ENCODE data around the gene PTPN7. TPM values are rescaled to one million over a fixed set of nuclear protein-coding genes. Genes with fewer than 3 reads are reported as not detected.

PTPN7 gene
- total RNA-seq, 4 donors from 2014 or later, result 4.7 to 48.7 (median 7.6) TPM

GRCh38 chr1:202203238-202204039 is 43.0 kb upstream of the PTPN7 start:
- Histone ChIP-seq H3K4me3 (no peak overlapping the region), H3K27ac (peak overlapping the region in 1 of 4 donors; percentile 13), H3K27me3 (no peaks in the 10 kb centered on the region), H3K4me1 (peaks cover 0 to 18% (median 0%) of the 10 kb centered on the region in 4 donors), H3K9me3 (no peaks in the 10 kb centered on the region), H3K36me3 (no peaks in the 10 kb centered on the region)
- DNase-seq, result peak in 1 of 3 donors; percentile 20
- TF ChIP-seq POLR2A (IDR thresholded peaks at IDR 0.05) (no peak), CTCF (IDR thresholded peaks at IDR 0.05) (no peak)

- no peak for DNase-seq
- no peaks in the 10 kb centered on the region for H3K9me3 ChIP-seq
- H3K27ac ChIP-seq, result no peak overlapping the region
- TF ChIP-seq POLR2A (IDR thresholded peaks at IDR 0.05) (no peak), CTCF (IDR thresholded peaks at IDR 0.05) (no peak)
- H3K4me3 ChIP-seq, result no peak overlapping the region
- H3K4me1 ChIP-seq, result peaks cover 0 to 18% (median 0%) of the 10 kb centered on the region in 4 donors
- H3K36me3 ChIP-seq, result no peaks in the 10 kb centered on the region
- H3K27me3 ChIP-seq, result no peaks in the 10 kb centered on the region
Observed at GRCh38 chr1:202202500-202203168, 42.2 kb upstream of the PTPN7 start.

- TF ChIP-seq CTCF (IDR thresholded peaks at IDR 0.05), result no peak
- TF ChIP-seq POLR2A (IDR thresholded peaks at IDR 0.05), result no peak
- peaks cover 0 to 18% (median 0%) of the 10 kb centered on the region in 4 donors for H3K4me1 ChIP-seq
- no peaks in the 10 kb centered on the region for H3K36me3 ChIP-seq
- DNase-seq, result no peak
- H3K9me3 ChIP-seq, result no peaks in the 10 kb centered on the region
- no peak overlapping the region for H3K4me3 ChIP-seq
- no peaks in the 10 kb centered on the region for H3K27me3 ChIP-seq
- H3K27ac ChIP-seq, result no peak overlapping the region
Observed at GRCh38 chr1:202201971-202202370, 41.6 kb upstream of the PTPN7 start.

- H3K4me3 ChIP-seq, result no peak overlapping the region
- H3K27ac ChIP-seq, result no peak overlapping the region
- no peaks in the 10 kb centered on the region for H3K36me3 ChIP-seq
- no peak for DNase-seq
- peaks cover 0 to 18% (median 0%) of the 10 kb centered on the region in 4 donors for H3K4me1 ChIP-seq
- no peaks in the 10 kb centered on the region for H3K27me3 ChIP-seq
- H3K9me3 ChIP-seq, result no peaks in the 10 kb centered on the region
- no peak for TF ChIP-seq POLR2A (IDR thresholded peaks at IDR 0.05)
- TF ChIP-seq CTCF (IDR thresholded peaks at IDR 0.05), result no peak
Observed at GRCh38 chr1:202201266-202201665, 40.9 kb upstream of the PTPN7 start.

- Histone ChIP-seq H3K27ac (no peak overlapping the region), H3K9me3 (no peaks in the 10 kb centered on the region), H3K4me3 (no peak overlapping the region), H3K36me3 (no peaks in the 10 kb centered on the region), H3K27me3 (no peaks in the 10 kb centered on the region), H3K4me1 (peaks cover 0 to 18% (median 0%) of the 10 kb centered on the region in 4 donors)
- no peak for DNase-seq
- TF ChIP-seq POLR2A (IDR thresholded peaks at IDR 0.05) (no peak), CTCF (IDR thresholded peaks at IDR 0.05) (no peak)
Observed at GRCh38 chr1:202200669-202201068, 40.3 kb upstream of the PTPN7 start.

Measured in Peyer's patch (tissue), 4 donors.